SU-DHL-6 (cell line): Measurements from ENCODE around the gene PATL2.
"Not testable (repeated sequence)": the region's sequence is repeated elsewhere in the genome, so short reads cannot be mapped to it uniquely, and the experiment has no call there.

ENCODE experiments used
- CTCF ChIP-seq: fragments of 200-600 bp; sonication (generic); IDR thresholded peaks from one replicate; pipeline ENCODE4 v1.5.1; 2017; ENCODE audit warnings: antibody characterized with exemption, mild to moderate bottlenecking, low read length, moderate library complexity; ENCODE audit not compliant: insufficient read depth, poor library complexity, severe bottlenecking
- EZH2phosphoT487 ChIP-seq: fragments of 200-600 bp; sonication (generic), shearing (Covaris generic); conservative IDR thresholded peaks from 2 replicates; pipeline ENCODE4 v1.6.1; 2018; ENCODE audit warnings: mild to moderate bottlenecking, antibody characterized with exemption, low read length, moderate library complexity, mixed read lengths

- not testable (repeated sequence) for TF ChIP-seq CTCF, EZH2phosphoT487
Measured at GRCh38 chr15:44689318-44689717, 21.8 kb downstream of the PATL2 start.
